Panc1 (cell line): ENCODE data around the gene FEZF2. TPM values are rescaled to one million over a fixed set of nuclear protein-coding genes. Genes with fewer than 3 reads are reported as not detected.
A peak's percentile ranks its signal among the peaks of the same experiment; 100 is the strongest.

Experiments used
- ATAC-seq: fragments of 200-7000 bp; cut with Tn5 transposase; 2 replicates; pipeline ENCODE4 v1.9.1; 2020; ENCODE audit warnings: mild to moderate bottlenecking, moderate library complexity
- BruUV-seq: library from RNA; stranded (reverse); fragments of 400-500 nt; replicated peaks from 2 replicates; lab custom pipeline; 2021; lab: Mats Ljungman, UMichigan
- CTCF ChIA-PET: fragments of 300-600 bp; sonication (Branson Sonifier 250); formaldehyde crosslinking; loops from one replicate; lab custom pipeline; 2022; ENCODE audit warnings: antibody characterized with exemption; lab: Charles Lee
- POLR2A ChIA-PET: fragments of 300-600 bp; sonication (Branson Sonifier 250); formaldehyde crosslinking; loops from one replicate; lab custom pipeline; 2022; ENCODE audit warnings: antibody characterized with exemption; lab: Charles Lee
- DNase-seq: peaks from one replicate; pipeline ENCODE4 v3.0.0-alpha.2; 2010; ENCODE audit warnings: low read depth, low spot score
- H3K27ac ChIP-seq: 2 replicates; pipeline ENCODE4 v1.5.1; 2011; ENCODE audit warnings: mild to moderate bottlenecking, low read length, inconsistent platforms
- H3K27me3 ChIP-seq: fragments of 200-500 bp; sonication (Bioruptor generic); 2 replicates; pipeline ENCODE4 v1.6.0; 2014; ENCODE audit warnings: low read length, inconsistent platforms; ENCODE audit not compliant: control insufficient read depth, insufficient read depth
- H3K36me3 ChIP-seq: fragments of 200-500 bp; sonication (Bioruptor generic); 2 replicates; pipeline ENCODE4 v1.5.1; 2014; ENCODE audit warnings: inconsistent platforms, mild to moderate bottlenecking, low read length, moderate library complexity; ENCODE audit not compliant: control insufficient read depth, insufficient read depth
- H3K4me1 ChIP-seq: 2 replicates; pipeline ENCODE4 v1.5.1; 2011; ENCODE audit warnings: inconsistent platforms, mild to moderate bottlenecking, low read length, moderate library complexity; ENCODE audit not compliant: control insufficient read depth, insufficient read depth
- H3K4me3 ChIP-seq, 2 experiments: 2 replicates each; pipeline ENCODE4 v1.5.1; 2011 to 2012; ENCODE audit warnings: low read depth in 2 of 2, low read length in 2 of 2, mild to moderate bottlenecking in 2 of 2, inconsistent platforms in 1 of 2, moderate library complexity in 1 of 2
- H3K9me3 ChIP-seq: fragments of 200-500 bp; sonication (Bioruptor generic); 2 replicates; pipeline ENCODE4 v1.5.1; 2014; ENCODE audit warnings: low read depth, mild to moderate bottlenecking, inconsistent platforms, low read length, moderate library complexity; ENCODE audit not compliant: control insufficient read depth, insufficient read depth
- CTCF ChIP-seq: fragments of 450-650 bp; IDR thresholded peaks from 2 replicates; pipeline ENCODE4 v1.5.1; 2017; ENCODE audit warnings: mild to moderate bottlenecking
- POLR2AphosphoS5 ChIP-seq: IDR thresholded peaks from 2 replicates; pipeline ENCODE4 v1.6.1; 2012; ENCODE audit warnings: mild to moderate bottlenecking, low read depth, low read length, moderate library complexity
- REST ChIP-seq, 2 experiments: IDR thresholded peaks; 2 replicates each; pipeline ENCODE4 v1.6.1; 2011 to 2012; ENCODE audit warnings: low read depth in 2 of 2, control low read depth in 1 of 2, low read length in 1 of 2, mild to moderate bottlenecking in 1 of 2, moderate library complexity in 1 of 2; ENCODE audit not compliant: insufficient read depth in 1 of 2
- SIN3A ChIP-seq: IDR thresholded peaks from 2 replicates; pipeline ENCODE4 v1.6.1; 2012; ENCODE audit warnings: low read depth, mild to moderate bottlenecking, low read length, moderate library complexity, borderline replicate concordance; ENCODE audit not compliant: insufficient read depth
- TCF7L2 ChIP-seq: IDR thresholded peaks from 2 replicates; pipeline ENCODE4 v1.6.1; 2011; ENCODE audit warnings: mild to moderate bottlenecking, low read depth, low read length, inconsistent platforms
- in situ Hi-C: cut with HindIII; loops from 2 replicates; pipeline ENCODE4 v1.10.0; 2016; ENCODE audit warnings: low sequenced_read_pairs, low pct_unique_long_range_greater_than_20kb
- intact Hi-C: fragments of 100-400 bp; cut with micrococcal nuclease; formaldehyde crosslinking; loops from one replicate; pipeline ENCODE4 v1.10.0; 2022; ENCODE audit not compliant: unreplicated experiment
- total RNA-seq: library from RNA; stranded (reverse); gene quantifications from one replicate; pipeline ENCODE4 v1.2.1, GENCODE V29; 2021; ENCODE audit not compliant: unreplicated experiment

FEZF2 gene
- total RNA-seq, 1 experiment from 2014 or later = not detected

- H3K9me3 ChIP-seq = no peaks in the 10 kb centered on the region
- no peak overlapping the region for H3K27ac ChIP-seq
- no peaks in the 10 kb centered on the region for H3K27me3 ChIP-seq
- no peak for DNase-seq
- BruUV-seq = no TSS peak
- in situ Hi-C loops (no loop called here), intact Hi-C loops (loop anchor here (10.0 kb wide), 1 partner anchor 125 kb away; no protein-coding TSS in a partner anchor)
- no peaks in the 10 kb centered on the region; the same call in 1 of the 2 replicates for H3K36me3 ChIP-seq
- no peak overlapping the region for H3K4me3 ChIP-seq
- no peak for TF ChIP-seq POLR2AphosphoS5
- no peak for TF ChIP-seq SIN3A
- TF ChIP-seq REST (IDR thresholded peaks at IDR 0.05; ENCODE audit: insufficient read depth in 1 of 2, low read depth in 2 of 2, low read length in 1 of 2) = no peak
- no peaks in the 10 kb centered on the region for H3K4me1 ChIP-seq
- ATAC-seq = no peak
- POLR2A ChIA-PET = no interaction called here
- CTCF ChIA-PET = no interaction called here
Measured at GRCh38 chr3:62329971-62330370, 43.4 kb downstream of the FEZF2 start.

GRCh38 chr3:62325896-62326295 is 47.5 kb downstream of the FEZF2 start:
- Histone ChIP-seq H3K9me3 (no peaks in the 10 kb centered on the region), H3K36me3 (peaks cover 7% of the 10 kb centered on the region), H3K4me3 (no peak overlapping the region), H3K27ac (no peak overlapping the region), H3K27me3 (no peaks in the 10 kb centered on the region), H3K4me1 (no peaks in the 10 kb centered on the region)
- ChIA-PET CTCF (no interaction called here), POLR2A (no interaction called here)
- TF ChIP-seq POLR2AphosphoS5 (no peak), REST (IDR thresholded peaks at IDR 0.05; ENCODE audit: insufficient read depth in 1 of 2, low read depth in 2 of 2, low read length in 1 of 2) (no peak), CTCF (no peak), TCF7L2 (no peak), SIN3A (no peak)
- intact Hi-C loops (no loop called here), in situ Hi-C loops (no loop called here)
- DNase-seq (peak; percentile 32), ATAC-seq (no peak)
- no TSS peak for BruUV-seq
